PC-3 (cell line): ENCODE data around the gene ARFIP1.

Experiments used
- EZH2 ChIP-seq: fragments of 300-600 bp; sonication (generic); IDR thresholded peaks from one replicate; pipeline ENCODE4 v1.6.1; 2017; ENCODE audit warnings: antibody characterized with exemption, mild to moderate bottlenecking, low read length; ENCODE audit not compliant: unreplicated experiment
- EZH2phosphoT487 ChIP-seq: fragments of 300-600 bp; sonication (generic); IDR thresholded peaks from 2 replicates; pipeline ENCODE4 v1.6.1; 2018; ENCODE audit warnings: mild to moderate bottlenecking, antibody characterized with exemption, low read length, borderline replicate concordance
- TF ChIP-seq, protein P1 (sequence below): fragments of 300-600 bp; sonication (generic); conservative IDR thresholded peaks from 2 replicates; pipeline ENCODE4 v1.5.1; 2017; ENCODE audit warnings: antibody characterized with exemption, low read depth, mild to moderate bottlenecking, low read length

DNA sequence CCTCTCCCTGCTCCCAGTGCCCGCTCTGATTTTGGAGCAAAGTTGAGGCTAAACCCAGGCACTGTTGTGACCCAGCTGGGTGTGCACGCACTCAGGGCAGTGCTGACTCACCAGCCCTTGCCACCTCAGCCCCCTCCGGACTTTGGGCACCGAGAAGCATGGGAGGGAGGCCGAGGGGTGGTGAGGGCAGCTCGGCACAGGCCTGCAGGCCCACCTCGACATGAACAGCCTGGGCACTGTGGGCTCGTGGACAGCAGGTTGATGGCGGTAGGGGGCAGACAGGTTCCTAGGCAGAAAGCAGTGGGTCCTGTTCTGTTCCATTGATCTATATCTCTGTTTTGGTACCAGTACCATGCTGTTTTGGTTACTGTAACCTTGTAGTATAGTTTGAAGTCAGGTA is 31.1 kb upstream of the ARFIP1 start:
- TF ChIP-seq, protein P1, sequence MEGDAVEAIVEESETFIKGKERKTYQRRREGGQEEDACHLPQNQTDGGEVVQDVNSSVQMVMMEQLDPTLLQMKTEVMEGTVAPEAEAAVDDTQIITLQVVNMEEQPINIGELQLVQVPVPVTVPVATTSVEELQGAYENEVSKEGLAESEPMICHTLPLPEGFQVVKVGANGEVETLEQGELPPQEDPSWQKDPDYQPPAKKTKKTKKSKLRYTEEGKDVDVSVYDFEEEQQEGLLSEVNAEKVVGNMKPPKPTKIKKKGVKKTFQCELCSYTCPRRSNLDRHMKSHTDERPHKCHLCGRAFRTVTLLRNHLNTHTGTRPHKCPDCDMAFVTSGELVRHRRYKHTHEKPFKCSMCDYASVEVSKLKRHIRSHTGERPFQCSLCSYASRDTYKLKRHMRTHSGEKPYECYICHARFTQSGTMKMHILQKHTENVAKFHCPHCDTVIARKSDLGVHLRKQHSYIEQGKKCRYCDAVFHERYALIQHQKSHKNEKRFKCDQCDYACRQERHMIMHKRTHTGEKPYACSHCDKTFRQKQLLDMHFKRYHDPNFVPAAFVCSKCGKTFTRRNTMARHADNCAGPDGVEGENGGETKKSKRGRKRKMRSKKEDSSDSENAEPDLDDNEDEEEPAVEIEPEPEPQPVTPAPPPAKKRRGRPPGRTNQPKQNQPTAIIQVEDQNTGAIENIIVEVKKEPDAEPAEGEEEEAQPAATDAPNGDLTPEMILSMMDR = no peak
- TF ChIP-seq EZH2phosphoT487 (no peak), EZH2 (no peak)
